Medulla oblongata (tissue), 1 donor: ENCODE measurements around the gene SMOC1.
A peak's percentile ranks its signal among the peaks of the same experiment; 100 is the strongest.

Source experiments
- DNase-seq: peaks from one replicate; pipeline ENCODE4 v3.0.0-alpha.2; 2015; ENCODE audit errors: extremely low spot score

Gene SMOC1

GRCh38 chr14:70033561-70033960, 154.3 kb downstream of the SMOC1 start:
- no peak for DNase-seq

GRCh38 chr14:70034257-70034656, 155.0 kb downstream of the SMOC1 start:
- no peak for DNase-seq

GRCh38 chr14:70036665-70037064, 157.4 kb downstream of the SMOC1 start:
- no peak for DNase-seq

- no peak for DNase-seq
Observed at GRCh38 chr14:70043001-70043400, 163.8 kb downstream of the SMOC1 start.

- no peak for DNase-seq
Observed at GRCh38 chr14:70045310-70045709, 166.1 kb downstream of the SMOC1 start.

GRCh38 chr14:70045844-70046535, 166.8 kb downstream of the SMOC1 start:
- DNase-seq, result peak; percentile 69

GRCh38 chr14:70047598-70048312, 168.5 kb downstream of the SMOC1 start:
- DNase-seq, result no peak

GRCh38 chr14:70048313-70048654, 169.1 kb downstream of the SMOC1 start:
- DNase-seq, result no peak

- no peak for DNase-seq
Observed at GRCh38 chr14:70049605-70050004, 170.4 kb downstream of the SMOC1 start.

- no peak for DNase-seq
Observed at GRCh38 chr14:70050136-70050535, 170.9 kb downstream of the SMOC1 start.

- DNase-seq, result no peak
Observed at GRCh38 chr14:70052990-70053389, 173.8 kb downstream of the SMOC1 start.

- no peak for DNase-seq
Observed at GRCh38 chr14:70057519-70058136, 178.4 kb downstream of the SMOC1 start.

GRCh38 chr14:70059545-70059944, 180.3 kb downstream of the SMOC1 start:
- DNase-seq, result no peak

GRCh38 chr14:70061108-70061507, 181.9 kb downstream of the SMOC1 start:
- no peak for DNase-seq

- no peak for DNase-seq
Observed at GRCh38 chr14:70064136-70064865, 185.1 kb downstream of the SMOC1 start.

- DNase-seq, result no peak
Observed at GRCh38 chr14:70067810-70068209, 188.6 kb downstream of the SMOC1 start.

GRCh38 chr14:70069186-70069585, 190.0 kb downstream of the SMOC1 start:
- no peak for DNase-seq

GRCh38 chr14:70073924-70074566, 194.8 kb downstream of the SMOC1 start:
- peak; percentile 68 for DNase-seq

GRCh38 chr14:70077005-70077404, 197.8 kb downstream of the SMOC1 start:
- no peak for DNase-seq

GRCh38 chr14:70077720-70078119, 198.5 kb downstream of the SMOC1 start:
- no peak for DNase-seq

- DNase-seq, result no peak
Observed at GRCh38 chr14:70078329-70078728, 199.1 kb downstream of the SMOC1 start.

- DNase-seq, result no peak
Observed at GRCh38 chr14:70080076-70080475, 200.9 kb downstream of the SMOC1 start.
